ENCODE measurements around the gene FXYD3.
"Not testable (repeated sequence)": the region's sequence is repeated elsewhere in the genome, so short reads cannot be mapped to it uniquely, and the experiment has no call there.

The FXYD3 gene

DNA sequence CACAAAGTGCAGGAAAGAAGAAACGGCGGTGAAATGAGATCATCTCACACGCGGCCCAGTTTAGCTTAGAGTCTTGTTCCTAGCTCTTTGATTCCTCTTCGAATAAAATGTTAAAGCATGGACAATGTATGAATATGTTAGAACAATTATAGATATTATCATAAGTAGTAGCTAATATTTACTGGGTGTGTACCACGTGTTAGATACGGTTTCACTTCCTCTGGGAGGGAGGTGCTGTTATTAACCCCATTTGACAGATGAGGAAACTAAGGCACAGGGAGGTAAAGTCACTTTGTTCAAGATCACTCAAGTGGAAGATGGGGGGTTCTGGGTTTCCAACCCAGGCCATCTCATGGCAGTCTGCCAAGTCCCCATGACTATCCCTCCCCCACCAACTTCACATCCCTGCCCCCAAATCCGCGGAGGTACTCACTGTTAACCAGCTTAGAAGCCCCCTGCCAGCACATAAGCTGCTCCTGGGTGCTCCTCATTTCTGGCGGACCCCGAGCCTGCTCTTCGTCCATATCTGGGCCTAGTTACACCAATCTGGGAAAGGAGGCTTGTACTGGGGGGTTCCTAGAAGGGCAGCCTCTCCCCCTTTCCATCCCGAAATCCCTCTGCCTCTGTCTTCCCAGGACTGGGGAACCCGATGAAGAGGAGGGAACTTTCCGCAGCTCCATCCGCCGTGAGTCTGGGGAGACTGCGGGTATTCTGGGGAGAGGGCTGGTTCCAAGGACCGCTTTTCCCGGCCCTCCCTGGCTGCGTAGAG lies 26.4 kb downstream of the FXYD3 start:
- DNase-seq (ENCODE audit: low spot score): no peak

DNA sequence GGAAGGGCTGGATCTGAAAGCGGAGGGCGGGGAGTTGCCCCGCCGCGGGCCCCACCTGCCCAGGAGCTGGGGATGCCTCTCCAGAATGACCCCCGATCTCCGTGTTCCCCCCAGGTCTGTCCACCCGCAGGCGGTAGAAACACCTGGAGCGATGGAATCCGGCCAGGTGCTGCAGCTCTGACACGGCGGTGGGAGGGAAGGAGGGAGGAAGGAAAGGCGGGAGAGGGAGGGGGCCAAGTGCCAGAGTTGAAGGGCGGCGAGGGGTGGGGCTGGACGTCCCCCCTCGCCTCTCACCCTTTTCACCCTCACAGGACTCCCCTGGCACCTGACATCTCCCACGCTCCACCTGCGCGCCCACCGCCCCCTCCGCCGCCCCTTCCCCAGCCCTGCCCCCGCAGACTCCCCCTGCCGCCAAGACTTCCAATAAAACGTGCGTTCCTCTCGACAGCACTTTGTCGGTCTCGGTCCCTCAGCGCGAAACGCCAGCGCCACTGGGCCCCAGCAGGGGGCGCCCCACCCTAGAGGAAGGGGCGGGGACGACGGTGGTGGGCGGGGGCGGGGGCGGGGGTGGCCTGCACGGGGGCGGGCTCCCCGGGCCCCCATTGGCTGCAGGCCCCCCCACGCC lies 27.1 kb downstream of the FXYD3 start:
- peak; percentile 76 for DNase-seq (ENCODE audit: low spot score)

- no peak for DNase-seq (ENCODE audit: low spot score)
Observed at GRCh38 chr19:35143231-35143715, 27.6 kb downstream of the FXYD3 start, which contains the start of gene FXYD7. Gene FXYD7, plus strand, starts transcription at chr19:35143255. Its CDS starts 79 bp downstream, at chr19:35143334.

DNA sequence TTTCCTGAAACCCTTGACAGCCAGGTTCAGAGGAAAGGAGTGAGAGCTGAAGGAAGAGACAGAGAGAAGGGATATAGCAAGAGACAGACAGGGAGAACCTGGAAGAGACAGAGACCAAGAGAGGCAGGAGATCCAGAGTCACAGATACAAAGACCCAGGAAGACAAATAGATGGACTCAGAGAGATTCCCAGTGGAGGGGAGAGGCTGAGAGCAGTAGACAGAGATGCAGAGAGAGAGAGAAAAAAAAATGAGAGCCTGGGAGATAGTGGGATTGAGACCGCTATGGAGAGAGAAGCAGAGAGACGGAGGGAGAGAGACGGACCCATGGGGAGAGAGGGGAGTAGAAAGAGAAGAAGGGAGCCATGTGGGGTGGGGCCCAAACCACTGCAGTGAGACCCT lies 28.2 kb downstream of the FXYD3 start:
- no peak for DNase-seq (ENCODE audit: low spot score)

DNA sequence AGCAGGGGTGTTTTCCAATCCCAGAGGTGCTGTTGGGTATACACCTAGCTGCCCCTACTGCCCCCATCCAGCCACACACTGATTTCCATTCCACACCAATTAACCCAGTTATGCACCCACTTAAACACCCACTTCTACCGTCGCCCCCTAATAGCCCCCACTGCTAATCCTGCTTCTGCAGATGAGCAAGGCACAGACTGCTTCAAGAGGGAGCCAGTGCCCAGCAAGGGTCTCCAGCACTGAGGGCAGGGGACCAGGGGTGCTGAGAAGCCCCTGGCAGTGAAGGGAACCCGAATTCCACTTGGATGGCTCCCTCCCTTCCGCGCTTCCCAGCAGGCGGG lies 28.6 kb downstream of the FXYD3 start:
- DNase-seq (ENCODE audit: low spot score): no peak

DNA sequence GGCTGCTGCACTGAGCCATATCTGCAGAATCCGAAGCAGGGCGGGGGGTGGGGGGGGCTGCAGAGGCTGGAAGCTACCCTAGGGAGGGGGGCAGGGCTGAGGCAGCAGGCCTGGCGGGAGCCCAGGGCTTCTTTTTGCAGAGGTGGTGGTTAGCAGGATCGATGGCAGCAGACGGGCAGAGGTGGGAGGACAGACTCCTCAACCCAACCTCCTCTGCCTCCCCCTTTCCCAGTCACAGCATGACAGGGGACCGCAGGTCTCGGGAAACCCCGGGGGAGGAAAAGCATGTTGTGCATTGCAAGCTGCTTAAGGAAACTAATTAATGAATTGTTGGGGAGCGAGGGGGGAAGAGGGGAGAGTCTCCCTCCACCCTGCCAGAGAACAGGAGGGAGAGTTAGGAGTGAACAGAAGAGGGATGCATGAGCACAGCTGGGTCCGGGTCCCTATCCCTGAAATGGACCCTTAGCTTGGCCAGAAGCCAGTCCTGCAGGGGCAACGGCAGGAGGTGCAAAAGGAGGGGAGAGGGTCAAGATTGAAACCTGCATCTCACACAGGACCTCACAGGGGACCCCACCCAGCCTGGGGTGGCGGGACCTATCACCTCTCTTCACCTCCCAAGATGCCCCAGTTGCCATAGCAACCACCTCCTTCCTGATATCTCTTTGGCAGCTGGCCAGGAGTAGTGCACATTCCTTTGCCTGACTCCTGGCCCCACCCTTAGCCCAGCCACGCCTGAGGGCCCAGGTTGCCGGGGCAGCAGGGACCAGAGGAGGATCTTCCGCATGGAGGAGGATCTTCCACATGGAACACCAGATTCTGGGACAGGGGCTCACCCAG lies 29.2 kb downstream of the FXYD3 start:
- DNase-seq (ENCODE audit: low spot score): no peak

GRCh38 chr19:35146746-35147459 lies 31.3 kb downstream of the FXYD3 start:
- DNase-seq (ENCODE audit: low spot score): no peak

- DNase-seq (ENCODE audit: low spot score): no peak
Observed at GRCh38 chr19:35149463-35149862, 33.8 kb downstream of the FXYD3 start.

- no peak for DNase-seq (ENCODE audit: low spot score)
Observed at GRCh38 chr19:35150445-35150844, 34.8 kb downstream of the FXYD3 start.

DNA sequence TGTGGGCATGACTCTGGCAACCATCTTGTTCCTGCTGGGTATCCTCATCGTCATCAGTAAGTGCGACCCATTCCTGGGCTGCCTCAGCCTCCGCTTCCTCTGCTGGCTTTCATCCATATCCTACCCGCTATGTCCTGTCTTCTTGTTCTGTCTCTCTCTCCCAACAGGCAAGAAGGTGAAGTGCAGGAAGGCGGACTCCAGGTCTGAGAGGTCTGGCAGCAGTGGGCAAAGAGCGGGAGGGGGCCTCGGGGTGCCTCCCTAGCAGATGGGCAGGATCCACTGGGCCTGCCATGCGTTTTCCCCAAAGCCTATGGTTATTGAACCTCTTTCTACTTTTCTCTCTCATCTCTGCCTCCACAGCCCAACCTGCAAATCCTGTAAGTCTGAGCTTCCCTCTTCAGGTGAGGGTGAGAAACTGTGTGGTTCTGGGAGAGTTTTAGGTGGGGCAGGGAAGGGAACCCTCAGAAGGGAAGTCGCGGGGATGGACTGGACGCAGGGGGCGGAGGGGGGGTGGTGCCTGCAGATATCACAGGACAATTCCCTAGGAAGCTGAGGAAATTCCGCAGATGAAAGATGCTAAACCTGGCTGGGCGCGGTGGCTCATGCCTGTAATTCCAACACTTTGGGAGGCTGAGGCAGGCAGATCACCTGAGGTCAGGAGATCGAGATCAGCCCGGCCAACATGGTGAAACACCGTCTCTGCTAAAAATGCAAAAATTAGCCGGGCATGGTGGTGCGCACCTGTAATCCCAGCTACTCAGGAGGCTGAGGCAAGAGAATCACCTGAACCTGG lies 35.8 kb downstream of the FXYD3 start:
- no peak for DNase-seq (ENCODE audit: low spot score)

GRCh38 chr19:35153129-35153522 lies 37.5 kb downstream of the FXYD3 start:
- DNase-seq (ENCODE audit: low spot score): not testable (repeated sequence)

GRCh38 chr19:35153701-35154524 lies 38.3 kb downstream of the FXYD3 start:
- DNase-seq (ENCODE audit: low spot score): peak; percentile 84

DNA sequence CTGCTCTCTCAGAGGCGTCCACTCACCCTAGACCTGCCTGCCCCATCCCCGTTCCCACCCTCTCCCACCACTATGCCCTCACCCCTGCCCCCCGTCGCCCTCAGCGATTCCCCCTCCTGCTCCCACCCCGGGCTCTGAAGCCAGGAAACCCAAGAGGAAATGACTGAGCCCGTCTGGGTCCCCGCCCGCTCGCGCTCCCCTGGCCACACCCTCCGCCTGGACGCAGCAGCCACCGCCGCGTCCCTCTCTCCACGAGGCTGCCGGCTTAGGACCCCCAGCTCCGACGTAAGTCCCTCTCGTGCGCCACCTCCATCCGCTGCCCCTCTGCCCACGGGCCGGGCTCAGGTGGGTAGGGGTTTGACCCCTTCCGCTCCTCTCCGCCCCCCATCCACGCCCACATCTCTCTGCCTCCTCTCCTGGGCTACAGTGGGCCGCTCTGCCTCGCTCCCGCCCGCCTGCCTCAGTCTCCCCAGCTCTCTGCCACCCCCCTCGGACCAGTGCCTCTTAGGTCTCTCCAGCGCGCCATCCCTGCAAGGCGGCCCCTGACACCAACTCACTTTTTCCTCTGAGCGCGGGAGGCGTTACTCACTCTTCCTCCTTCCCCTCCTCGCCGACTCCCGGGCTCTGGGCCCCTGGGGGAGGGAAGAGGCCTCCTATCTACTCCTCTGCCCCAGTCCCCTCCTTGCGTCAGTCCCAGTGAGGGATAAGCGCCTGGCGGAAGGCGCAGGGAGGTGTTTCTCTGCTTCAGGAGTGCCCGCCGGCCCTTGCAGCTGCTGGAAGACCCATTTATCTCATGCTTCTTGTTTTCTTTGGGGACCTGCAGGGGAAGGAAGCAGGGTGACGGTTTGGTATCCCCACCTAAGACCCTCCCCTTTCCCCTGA lies 39.1 kb downstream of the FXYD3 start, which contains the start of gene FXYD5:
Gene FXYD5 (plus strand): TSS at position 211 of the 882 bp plus-strand sequence. CDS start 816 bp downstream, outside the sequence.
- peak; percentile 71 for DNase-seq (ENCODE audit: low spot score)

DNA sequence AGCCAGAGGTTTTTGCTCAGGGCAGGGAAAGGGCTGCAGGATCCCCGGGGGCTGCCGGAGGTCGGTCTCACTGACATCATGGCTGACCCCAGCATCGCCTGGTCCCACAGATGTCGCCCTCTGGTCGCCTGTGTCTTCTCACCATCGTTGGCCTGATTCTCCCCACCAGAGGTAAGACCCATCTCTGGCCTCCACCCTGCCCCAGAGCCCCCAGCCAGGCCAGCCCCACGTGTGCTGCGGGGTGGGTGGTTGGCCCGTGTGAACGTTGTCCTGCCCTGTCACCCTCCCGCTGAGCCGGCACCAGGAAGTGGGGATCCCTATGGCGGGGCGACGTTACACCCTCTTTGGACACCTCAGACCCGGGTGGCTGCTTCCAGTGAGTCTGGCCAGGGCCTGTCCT lies 39.8 kb downstream of the FXYD3 start:
- peak; percentile 46 for DNase-seq (ENCODE audit: low spot score)

- no peak for DNase-seq (ENCODE audit: low spot score)
Observed at GRCh38 chr19:35155981-35156672, 40.5 kb downstream of the FXYD3 start.

DNA sequence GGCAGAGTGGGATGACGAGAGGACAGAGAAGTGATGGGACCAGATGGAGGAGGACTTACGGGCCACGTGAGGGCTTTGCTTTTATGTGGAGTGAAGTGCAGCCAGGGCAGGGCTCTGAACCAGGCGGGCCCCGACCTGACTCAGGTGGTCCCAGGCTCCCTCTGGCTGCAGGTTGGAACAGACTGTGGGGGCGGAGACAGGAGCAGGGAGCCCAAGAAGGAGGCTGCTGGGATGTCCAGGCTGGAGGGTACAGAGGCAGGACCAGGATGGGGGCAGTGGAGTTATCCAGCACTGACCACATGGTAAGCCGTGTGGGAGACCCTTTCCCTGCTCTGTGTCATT lies 41.0 kb downstream of the FXYD3 start:
- no peak for DNase-seq (ENCODE audit: low spot score)

GRCh38 chr19:35157431-35157830 lies 41.8 kb downstream of the FXYD3 start:
- no peak for DNase-seq (ENCODE audit: low spot score)

GRCh38 chr19:35159606-35160005 lies 44.0 kb downstream of the FXYD3 start:
- no peak for DNase-seq (ENCODE audit: low spot score)

Measured in germinal center (tissue), 1 donor.